PFSK-1 (cell line): ENCODE results near the gene TNRC6A.

ENCODE experiments used
- FOXP2 ChIP-seq: optimal IDR thresholded peaks from 2 replicates; pipeline ENCODE3; 2011; ENCODE audit warnings: borderline replicate concordance, control low read depth, inconsistent platforms; ENCODE audit not compliant: insufficient read depth; ENCODE audit errors: extremely low read length, extremely low read depth
- POLR2AphosphoS5 ChIP-seq: IDR thresholded peaks from 2 replicates; pipeline ENCODE4 v1.6.1; 2012; ENCODE audit warnings: low read depth, mild to moderate bottlenecking, control low read depth, low read length, moderate library complexity
- SIN3A ChIP-seq: IDR thresholded peaks from 2 replicates; pipeline ENCODE4 v1.6.1; 2012; ENCODE audit warnings: mild to moderate bottlenecking, low read length, moderate library complexity, borderline replicate concordance; ENCODE audit not compliant: insufficient read depth
- TAF1 ChIP-seq: IDR thresholded peaks from 2 replicates; pipeline ENCODE4 v1.6.1; 2012; ENCODE audit warnings: low read length, control low read depth, borderline replicate concordance; ENCODE audit not compliant: insufficient read depth
- TF ChIP-seq, protein P1 (sequence below), 2 experiments: IDR thresholded peaks; 2 replicates each; pipeline versions ENCODE4 v1.6.1 to v1.8.0; 2011 to 2012; ENCODE audit warnings: low read depth in 2 of 2, low read length in 2 of 2, control low read depth in 1 of 2, inconsistent platforms in 1 of 2, mild to moderate bottlenecking in 1 of 2, moderate library complexity in 1 of 2; ENCODE audit not compliant: insufficient read depth in 1 of 2

DNA sequence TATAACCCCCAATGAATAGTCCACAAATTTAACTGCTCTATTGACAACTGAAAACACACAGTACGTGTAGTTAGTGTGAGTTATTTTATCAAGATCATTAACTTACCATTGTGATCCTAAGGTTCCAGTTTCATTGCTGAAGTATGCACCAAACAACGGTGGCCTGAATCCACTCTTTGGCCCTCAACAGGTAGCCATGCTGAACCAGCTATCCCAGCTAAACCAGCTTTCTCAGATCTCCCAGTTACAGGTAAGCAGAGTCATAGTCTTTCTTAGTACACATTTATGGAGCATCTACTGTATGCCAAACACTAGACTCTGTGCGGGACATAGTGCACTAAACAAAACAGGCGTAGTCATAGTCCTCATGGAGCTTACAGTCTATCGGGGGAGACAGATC is 76.0 kb downstream of the TNRC6A start:
- TF ChIP-seq POLR2AphosphoS5 (no peak), TAF1 (no peak), SIN3A (no peak), FOXP2 (no peak)
- TF ChIP-seq, protein P1, sequence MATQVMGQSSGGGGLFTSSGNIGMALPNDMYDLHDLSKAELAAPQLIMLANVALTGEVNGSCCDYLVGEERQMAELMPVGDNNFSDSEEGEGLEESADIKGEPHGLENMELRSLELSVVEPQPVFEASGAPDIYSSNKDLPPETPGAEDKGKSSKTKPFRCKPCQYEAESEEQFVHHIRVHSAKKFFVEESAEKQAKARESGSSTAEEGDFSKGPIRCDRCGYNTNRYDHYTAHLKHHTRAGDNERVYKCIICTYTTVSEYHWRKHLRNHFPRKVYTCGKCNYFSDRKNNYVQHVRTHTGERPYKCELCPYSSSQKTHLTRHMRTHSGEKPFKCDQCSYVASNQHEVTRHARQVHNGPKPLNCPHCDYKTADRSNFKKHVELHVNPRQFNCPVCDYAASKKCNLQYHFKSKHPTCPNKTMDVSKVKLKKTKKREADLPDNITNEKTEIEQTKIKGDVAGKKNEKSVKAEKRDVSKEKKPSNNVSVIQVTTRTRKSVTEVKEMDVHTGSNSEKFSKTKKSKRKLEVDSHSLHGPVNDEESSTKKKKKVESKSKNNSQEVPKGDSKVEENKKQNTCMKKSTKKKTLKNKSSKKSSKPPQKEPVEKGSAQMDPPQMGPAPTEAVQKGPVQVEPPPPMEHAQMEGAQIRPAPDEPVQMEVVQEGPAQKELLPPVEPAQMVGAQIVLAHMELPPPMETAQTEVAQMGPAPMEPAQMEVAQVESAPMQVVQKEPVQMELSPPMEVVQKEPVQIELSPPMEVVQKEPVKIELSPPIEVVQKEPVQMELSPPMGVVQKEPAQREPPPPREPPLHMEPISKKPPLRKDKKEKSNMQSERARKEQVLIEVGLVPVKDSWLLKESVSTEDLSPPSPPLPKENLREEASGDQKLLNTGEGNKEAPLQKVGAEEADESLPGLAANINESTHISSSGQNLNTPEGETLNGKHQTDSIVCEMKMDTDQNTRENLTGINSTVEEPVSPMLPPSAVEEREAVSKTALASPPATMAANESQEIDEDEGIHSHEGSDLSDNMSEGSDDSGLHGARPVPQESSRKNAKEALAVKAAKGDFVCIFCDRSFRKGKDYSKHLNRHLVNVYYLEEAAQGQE (IDR thresholded peaks at IDR 0.05; ENCODE audit: insufficient read depth in 1 of 2, low read depth in 2 of 2, low read length in 2 of 2), result no peak
